Raji (cell line): ENCODE measurements around the gene ST13.

Source experiments
- POLR2A ChIP-seq: IDR thresholded peaks from 2 replicates; pipeline ENCODE4 v1.6.1; 2011; ENCODE audit warnings: low read depth, low read length, control low read depth; ENCODE audit not compliant: insufficient read depth

ST13 gene

DNA sequence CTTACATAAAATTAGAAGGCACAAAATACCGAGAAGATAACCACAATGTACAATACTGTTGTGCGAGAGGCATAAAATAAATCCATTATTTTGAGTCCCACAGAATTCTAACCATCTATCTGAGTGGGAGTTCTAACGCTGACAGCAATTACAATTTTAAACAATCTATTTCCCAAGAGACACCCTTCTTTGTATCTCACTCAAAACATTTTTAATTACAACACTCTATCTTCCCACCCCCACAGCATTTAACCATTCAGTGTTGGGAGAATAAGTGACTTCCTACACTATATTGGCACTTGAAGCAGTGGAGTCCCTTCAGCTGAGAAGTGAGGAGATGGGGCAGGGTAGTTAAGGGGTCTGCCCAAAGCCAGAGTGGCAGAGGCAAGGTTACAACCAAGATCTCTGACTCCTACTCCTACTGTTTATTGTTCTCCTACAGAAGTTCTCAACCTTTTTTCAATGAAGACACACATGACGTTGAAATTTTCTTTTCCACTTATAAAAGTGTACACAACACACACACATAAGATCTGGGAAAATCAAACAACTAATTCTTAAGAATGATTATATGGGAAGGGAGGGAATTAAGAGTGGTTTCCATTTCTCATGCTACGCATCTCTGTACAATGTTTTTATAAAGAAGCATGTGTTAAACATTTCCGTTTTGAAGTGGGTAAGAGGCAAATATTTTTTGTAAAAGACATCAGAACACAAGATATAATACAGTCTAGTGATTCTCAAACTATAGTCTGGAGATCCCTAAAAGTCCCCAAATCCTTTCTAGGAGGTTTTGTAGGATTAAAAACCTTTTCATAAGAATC, 48.2 kb downstream of the ST13 start:
- no peak for TF ChIP-seq POLR2A

DNA sequence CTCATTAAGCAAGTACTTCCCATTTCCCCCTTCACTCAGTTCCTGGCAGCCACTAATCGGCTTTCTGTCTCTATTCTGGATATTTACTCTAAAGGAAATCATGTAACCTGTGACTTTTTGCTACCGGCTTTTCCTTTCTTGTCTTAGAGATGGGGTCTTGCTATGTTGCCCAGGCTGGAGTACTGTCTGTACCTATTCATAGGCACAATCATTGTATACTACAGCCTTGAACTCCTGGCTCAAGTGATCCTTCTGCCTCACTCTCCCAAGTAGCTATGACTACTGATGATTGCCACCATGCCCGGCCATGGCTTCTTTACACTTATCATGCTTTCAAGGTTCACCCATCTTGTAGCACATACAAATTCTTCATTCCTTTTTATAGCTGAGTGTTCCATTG, 49.7 kb downstream of the ST13 start:
- no peak for TF ChIP-seq POLR2A

DNA sequence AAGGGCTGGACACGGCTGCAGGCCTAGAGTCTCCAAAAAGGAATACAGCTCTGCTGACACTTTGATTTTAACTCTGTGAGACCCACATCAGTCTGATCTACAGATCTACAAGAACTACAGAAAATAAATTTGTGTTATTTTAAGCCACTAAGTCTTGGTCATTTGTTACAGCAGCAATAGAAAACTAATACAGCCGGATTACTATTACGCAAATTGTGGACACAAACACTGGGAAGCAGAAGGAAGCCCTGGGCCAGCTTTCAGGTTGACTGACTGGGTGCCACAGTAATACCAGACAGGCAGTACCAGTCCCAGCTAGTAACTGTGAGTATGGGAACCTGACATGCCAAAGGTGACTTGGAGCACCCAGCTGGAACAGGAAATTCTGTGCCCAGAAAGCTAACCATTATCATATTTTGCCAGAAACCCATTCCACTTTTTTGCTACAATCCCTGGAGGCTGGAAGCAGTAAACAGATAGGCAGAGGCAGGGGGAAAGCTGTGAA, 50.7 kb downstream of the ST13 start:
- TF ChIP-seq POLR2A: no peak

DNA sequence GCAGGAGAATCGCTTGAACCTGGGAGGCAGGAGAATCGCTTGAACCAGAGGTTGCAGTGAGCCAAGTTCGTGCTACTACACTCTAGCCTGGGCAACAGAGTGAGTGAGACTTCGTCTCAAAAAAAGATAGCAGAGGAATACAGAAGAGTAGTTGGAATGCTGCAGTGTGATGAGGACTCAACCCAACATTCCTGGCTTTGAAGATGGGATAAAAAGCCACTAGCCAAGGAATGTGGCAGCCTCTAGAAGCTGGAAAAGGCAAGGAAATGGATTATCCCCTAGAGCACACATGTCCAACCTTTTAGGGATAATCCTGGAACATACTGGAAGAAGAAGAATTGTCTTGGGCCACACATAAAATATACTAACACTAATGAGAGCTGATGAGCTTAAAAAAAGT, 51.2 kb downstream of the ST13 start:
- no peak for TF ChIP-seq POLR2A

DNA sequence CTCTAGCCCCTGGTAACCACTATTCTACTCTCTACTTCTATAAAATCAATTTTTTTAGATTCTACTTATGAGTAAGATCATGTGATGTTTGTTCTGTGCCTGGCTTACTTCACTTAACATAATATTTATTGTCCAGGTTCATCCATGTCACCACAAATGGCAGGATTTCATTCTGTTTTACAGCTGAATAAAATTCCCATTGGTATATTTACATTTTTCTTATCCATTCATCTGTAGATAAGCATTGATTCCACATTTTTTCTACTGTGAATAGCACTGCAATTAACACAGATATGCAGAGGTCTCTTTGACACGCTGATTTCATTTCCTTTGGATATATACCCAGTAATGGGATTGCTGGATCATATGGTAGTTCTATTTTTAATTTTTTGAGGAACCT, 53.1 kb downstream of the ST13 start:
- no peak for TF ChIP-seq POLR2A

DNA sequence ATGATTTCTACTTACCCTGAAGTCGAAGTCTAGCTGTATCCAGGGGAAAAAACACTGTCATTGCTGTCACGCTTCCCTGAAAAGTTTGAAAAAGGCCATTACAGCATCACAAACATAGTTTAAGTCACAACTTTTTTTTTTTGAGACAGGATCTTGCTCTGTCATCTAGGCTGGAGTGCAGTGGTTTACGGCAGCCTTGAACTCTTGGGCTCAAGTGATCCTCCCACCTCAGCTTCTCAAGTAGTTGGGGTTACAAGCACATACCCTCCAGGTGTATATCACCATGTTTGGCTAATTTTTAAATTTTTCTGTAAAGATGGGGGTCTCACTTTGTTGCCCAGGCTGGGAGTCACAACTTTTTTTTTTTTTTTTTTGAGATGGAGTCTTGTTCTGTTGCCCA, 57.4 kb downstream of the ST13 start:
- TF ChIP-seq POLR2A: no peak

DNA sequence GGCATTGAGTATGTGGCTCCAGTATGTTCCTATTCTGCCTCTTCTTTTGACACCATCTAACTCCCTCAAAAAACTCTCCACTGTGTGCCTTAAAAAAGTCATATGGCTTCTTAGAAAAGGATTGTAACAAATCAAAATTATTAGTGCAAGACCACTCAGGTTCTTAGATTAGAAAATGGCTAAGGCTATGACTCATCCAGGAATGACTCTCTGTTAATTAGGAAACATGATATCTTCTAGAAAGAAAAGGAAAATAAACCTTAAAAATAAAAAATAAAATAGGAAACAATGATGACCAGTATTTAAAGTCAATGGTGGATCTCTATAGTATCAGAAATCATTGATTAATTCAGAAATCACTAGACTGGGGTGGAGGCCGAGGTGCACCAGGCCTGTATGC, 59.0 kb downstream of the ST13 start:
- no peak for TF ChIP-seq POLR2A

DNA sequence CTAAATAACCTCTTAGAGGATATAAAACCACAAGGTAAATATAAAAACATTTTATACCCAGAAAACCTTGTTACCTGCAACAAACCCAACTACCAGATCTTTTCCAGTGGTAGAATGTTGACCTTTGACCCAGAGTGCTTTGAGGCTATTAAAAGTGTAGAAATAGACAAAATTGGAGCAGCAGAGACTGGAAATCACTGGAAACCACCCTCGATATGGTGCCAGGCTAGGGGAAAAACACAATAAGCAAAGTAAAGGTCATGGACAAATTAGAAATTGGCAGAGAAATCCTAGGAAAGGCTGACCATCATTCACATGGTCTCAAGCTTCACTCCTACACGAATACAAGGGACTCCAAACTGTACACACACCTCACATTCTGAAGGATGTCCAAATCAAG, 64.0 kb downstream of the ST13 start:
- no peak for TF ChIP-seq POLR2A

DNA sequence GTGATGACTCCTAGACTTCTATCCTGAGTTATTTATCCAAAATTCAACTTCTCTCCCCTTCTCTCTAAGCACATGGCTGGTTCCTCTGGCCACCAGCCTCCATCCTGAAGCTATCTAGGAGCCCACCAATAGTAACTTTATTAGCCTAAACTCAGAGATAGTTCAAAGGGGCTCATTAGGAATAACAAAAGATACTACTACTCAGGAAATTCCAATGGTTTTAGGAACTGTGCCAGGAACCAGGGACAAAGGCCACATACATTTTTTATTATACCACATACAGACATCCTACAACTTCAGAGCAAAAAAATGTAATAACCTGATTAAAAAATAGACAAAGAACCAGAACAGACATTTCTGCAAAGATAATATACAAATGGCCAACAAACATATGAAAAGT, 65.2 kb downstream of the ST13 start:
- no peak for TF ChIP-seq POLR2A

DNA sequence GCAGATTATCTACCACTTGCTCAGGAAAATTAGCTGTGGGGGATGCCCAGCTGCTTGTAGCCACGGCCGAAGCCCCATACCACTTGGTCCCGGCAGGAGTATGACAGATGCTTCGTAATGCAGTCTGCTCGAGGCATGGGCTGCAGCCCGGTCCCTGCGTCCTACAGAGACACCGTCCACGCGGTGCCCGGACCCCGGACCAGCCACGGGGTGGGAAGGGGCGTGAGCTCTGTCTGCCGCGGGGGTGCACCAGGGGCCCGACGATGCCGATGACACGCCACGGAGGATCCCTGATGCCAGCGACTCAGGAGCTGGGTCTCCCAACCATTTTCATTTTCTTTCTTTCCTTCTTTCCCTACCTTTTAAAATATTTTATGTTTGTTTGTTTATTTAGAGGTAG, 67.3 kb downstream of the ST13 start:
- TF ChIP-seq POLR2A: no peak

DNA sequence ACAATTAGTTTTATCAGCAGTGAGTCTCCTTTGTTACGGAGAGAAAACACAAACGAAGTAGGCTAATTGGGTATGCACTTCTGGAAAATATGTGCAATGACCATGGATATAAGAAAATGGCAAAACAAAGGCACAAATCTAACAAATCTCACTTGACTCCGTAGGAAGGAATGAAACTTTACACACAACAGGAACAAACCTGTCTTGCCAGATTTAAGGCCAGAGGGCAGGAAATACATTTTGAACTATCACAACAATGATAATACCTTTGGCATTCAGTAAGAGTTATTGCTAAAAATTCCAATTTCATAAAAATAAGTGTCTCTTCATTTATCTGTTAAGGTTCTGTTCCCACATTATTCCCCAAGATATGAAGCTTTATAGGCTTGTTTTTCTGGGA, 73.9 kb downstream of the ST13 start:
- TF ChIP-seq POLR2A: no peak
